Upper lobe of right lung (tissue), 1 donor: ENCODE results near the gene ROM1. TPM values are rescaled to one million over a fixed set of nuclear protein-coding genes. Genes with fewer than 3 reads are reported as not detected.

Experiments used
- ATAC-seq: fragments of 200-7000 bp; cut with Tn5 transposase; one replicate; pipeline ENCODE4 v1.9.1; 2020; ENCODE audit warnings: mild to moderate bottlenecking, moderate library complexity
- DNase-seq: peaks from one replicate; pipeline ENCODE4 v3.0.0-alpha.2; 2020
- H3K27ac ChIP-seq: fragments of 200-600 bp; one replicate; pipeline ENCODE4 v1.8.0; 2022
- H3K27me3 ChIP-seq: fragments of 200-600 bp; one replicate; pipeline ENCODE4 v1.8.0; 2022; ENCODE audit warnings: mild to moderate bottlenecking
- H3K36me3 ChIP-seq: fragments of 200-600 bp; one replicate; pipeline ENCODE4 v1.8.0; 2022
- H3K4me1 ChIP-seq: fragments of 200-600 bp; one replicate; pipeline ENCODE4 v1.8.0; 2022
- H3K4me3 ChIP-seq: fragments of 200-600 bp; one replicate; pipeline ENCODE4 v1.8.0; 2022; ENCODE audit warnings: mild to moderate bottlenecking
- H3K9me3 ChIP-seq: fragments of 200-600 bp; one replicate; pipeline ENCODE4 v1.8.0; 2022
- intact Hi-C: fragments of 100-400 bp; cut with DNase I; formaldehyde crosslinking; loops from one replicate; pipeline ENCODE4 v1.11.0; 2022
- microRNA-seq: library from miRNA; unstranded; fragments of <30 nt; microRNA quantifications from one replicate; pipeline ENCODE4 v1.2.0, GENCODE V29; 2020; ENCODE audit warnings: borderline microRNAs expressed
- total RNA-seq: library from RNA; stranded (reverse); fragmentation: NEBNext Ultra II Directional; extraction: Animal tissue kit (Norgen Biotek cat#: 25700); gene quantifications from one replicate; pipeline ENCODE4 v1.2.1, GENCODE V29; 2021
- TF ChIP-seq, protein P1 (sequence below): fragments of 200-600 bp; IDR thresholded peaks from one replicate; pipeline ENCODE4 v1.8.0; 2022; ENCODE audit warnings: antibody characterized with exemption
- donor health status: DM: no; HTN: yes; CAD: no; lungs with severe emphysema.

Gene ROM1
- total RNA-seq, 1 donor from 2014 or later, result 5.2 TPM

DNA sequence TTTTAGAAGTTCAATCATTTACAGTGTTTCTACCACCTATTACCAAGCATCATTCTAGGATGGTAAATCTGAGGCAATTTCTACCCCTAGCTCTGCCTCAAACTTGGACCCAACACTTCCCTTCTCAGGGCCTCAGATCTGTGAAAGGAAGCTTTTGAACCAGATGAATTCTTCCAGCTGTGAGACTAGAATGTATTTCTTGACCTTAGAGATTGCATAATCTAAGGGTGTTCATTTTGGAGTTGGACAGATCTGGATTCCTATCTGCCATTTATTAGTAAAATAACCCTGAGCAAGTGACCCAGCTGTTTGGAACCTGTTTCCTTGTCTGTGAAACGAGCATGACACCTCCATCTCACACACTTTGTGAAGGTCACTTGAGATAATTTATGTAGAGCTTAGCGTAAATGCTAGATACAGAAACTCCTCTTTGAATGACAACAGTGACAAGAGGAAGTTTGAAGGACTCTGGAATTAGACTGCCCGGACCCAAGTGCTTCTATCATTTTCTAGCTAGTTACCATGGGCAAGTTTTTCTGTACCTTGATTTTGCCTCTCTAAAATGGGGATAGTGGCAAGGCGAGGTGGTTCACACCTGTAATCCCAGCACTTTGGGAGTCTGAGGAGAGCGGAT is 43.9 kb downstream of the ROM1 start:
- Histone ChIP-seq H3K9me3 (no peaks in the 10 kb centered on the region), H3K36me3 (no peaks in the 10 kb centered on the region), H3K4me3 (no peak overlapping the region), H3K27ac (no peak overlapping the region), H3K4me1 (peaks cover 6% of the 10 kb centered on the region), H3K27me3 (no peaks in the 10 kb centered on the region)
- ATAC-seq, result no peak
- TF ChIP-seq, protein P1, sequence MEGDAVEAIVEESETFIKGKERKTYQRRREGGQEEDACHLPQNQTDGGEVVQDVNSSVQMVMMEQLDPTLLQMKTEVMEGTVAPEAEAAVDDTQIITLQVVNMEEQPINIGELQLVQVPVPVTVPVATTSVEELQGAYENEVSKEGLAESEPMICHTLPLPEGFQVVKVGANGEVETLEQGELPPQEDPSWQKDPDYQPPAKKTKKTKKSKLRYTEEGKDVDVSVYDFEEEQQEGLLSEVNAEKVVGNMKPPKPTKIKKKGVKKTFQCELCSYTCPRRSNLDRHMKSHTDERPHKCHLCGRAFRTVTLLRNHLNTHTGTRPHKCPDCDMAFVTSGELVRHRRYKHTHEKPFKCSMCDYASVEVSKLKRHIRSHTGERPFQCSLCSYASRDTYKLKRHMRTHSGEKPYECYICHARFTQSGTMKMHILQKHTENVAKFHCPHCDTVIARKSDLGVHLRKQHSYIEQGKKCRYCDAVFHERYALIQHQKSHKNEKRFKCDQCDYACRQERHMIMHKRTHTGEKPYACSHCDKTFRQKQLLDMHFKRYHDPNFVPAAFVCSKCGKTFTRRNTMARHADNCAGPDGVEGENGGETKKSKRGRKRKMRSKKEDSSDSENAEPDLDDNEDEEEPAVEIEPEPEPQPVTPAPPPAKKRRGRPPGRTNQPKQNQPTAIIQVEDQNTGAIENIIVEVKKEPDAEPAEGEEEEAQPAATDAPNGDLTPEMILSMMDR, result no peak
- intact Hi-C loops, result no loop called here
- no peak for DNase-seq

DNA sequence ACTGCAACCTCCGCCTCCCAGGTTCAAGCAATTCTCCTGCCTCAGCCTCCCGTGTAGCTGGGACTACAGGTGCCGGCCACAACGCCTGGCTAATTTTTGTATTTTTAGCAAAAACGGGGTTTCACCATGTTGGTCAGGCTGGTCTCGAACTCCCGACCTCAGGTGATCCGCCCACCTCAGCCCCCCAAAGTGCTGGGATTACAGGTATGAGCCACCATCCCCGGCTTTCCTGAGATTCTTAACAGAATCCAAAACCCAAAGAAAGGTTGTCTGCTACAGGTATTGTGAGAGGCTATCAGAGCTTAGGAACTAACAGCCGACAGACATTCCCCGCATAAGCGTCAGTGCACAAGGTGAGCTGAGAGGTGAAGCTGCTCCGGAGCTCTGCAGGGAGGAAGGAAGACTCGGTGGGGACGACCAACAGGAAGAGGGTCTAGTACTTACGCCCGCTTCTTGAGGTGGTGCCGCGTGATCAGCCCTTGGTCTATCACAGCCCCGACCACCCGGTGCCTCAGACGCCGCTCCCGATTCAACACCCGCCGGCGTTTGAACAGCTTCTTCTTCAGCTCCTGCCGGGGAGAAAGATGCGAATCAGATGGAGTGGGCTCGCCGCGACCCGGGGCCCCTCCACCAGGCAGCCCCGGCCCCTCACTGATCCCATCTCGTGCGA is 51.5 kb downstream of the ROM1 start:
- no peak for DNase-seq
- intact Hi-C loops, result no loop called here

More for the DNA sequence above, 51.5 kb downstream of the ROM1 start:
- Histone ChIP-seq H3K36me3 (peaks cover 26% of the 10 kb centered on the region), H3K9me3 (no peaks in the 10 kb centered on the region), H3K27me3 (no peaks in the 10 kb centered on the region), H3K4me3 (peak overlapping the region; percentile 92), H3K27ac (peak overlapping the region; percentile 91), H3K4me1 (peaks cover 21% of the 10 kb centered on the region)
- ATAC-seq, result peak; percentile 60
- TF ChIP-seq, protein P1, result no peak

Small RNAs within 50 kb of the gene (microRNA-seq; reads per million reads assigned to microRNA genes)
- gene MIR6747, result not detected

Other genes starting within 250 kb of the ROM1 start
- 5.4 TPM for gene SCGB1A1, start 194.2 kb upstream of the ROM1 start, total RNA-seq
- gene AHNAK, start 66.5 kb upstream of the ROM1 start, total RNA-seq, result 819 TPM
- gene EEF1G, start 39.4 kb upstream of the ROM1 start, total RNA-seq, result 847 TPM
- gene TUT1, start 21.7 kb upstream of the ROM1 start, total RNA-seq, result 17.6 TPM
- 75.0 TPM for gene MTA2, start 11.4 kb upstream of the ROM1 start, total RNA-seq
- 91.1 TPM for gene EML3, start 482 bp upstream of the ROM1 start, total RNA-seq
- gene B3GAT3, start 8.7 kb downstream of the ROM1 start, total RNA-seq, result 40.1 TPM
- gene GANAB, start 33.4 kb downstream of the ROM1 start, total RNA-seq, result 229 TPM
- 18.8 TPM for gene INTS5, start 40.0 kb downstream of the ROM1 start, total RNA-seq
- 41.7 TPM for gene C11orf98, start 52.0 kb downstream of the ROM1 start, total RNA-seq
- gene CSKMT, start 52.1 kb downstream of the ROM1 start, total RNA-seq, result 14.6 TPM
- 5.7 TPM for gene UQCC3, start 58.4 kb downstream of the ROM1 start, total RNA-seq
- gene LBHD1, start 59.0 kb downstream of the ROM1 start, total RNA-seq, result 6.1 TPM
- 95.2 TPM for gene UBXN1, start 65.8 kb downstream of the ROM1 start, total RNA-seq
- 2.0 TPM for gene LRRN4CL, start 76.3 kb downstream of the ROM1 start, total RNA-seq
- gene BSCL2, start 94.2 kb downstream of the ROM1 start, total RNA-seq, result 65.6 TPM
- gene GNG3, start 94.4 kb downstream of the ROM1 start, total RNA-seq, result not detected
- 43.1 TPM for gene HNRNPUL2, start 114.2 kb downstream of the ROM1 start, total RNA-seq
- gene TTC9C, start 115.2 kb downstream of the ROM1 start, total RNA-seq, result 31.3 TPM
- gene ZBTB3, start 140.9 kb downstream of the ROM1 start, total RNA-seq, result 12.5 TPM
- gene POLR2G, start 148.3 kb downstream of the ROM1 start, total RNA-seq, result 54.7 TPM
- gene TAF6L, start 158.1 kb downstream of the ROM1 start, total RNA-seq, result 23.9 TPM
- 52.4 TPM for gene TMEM179B, start 174.1 kb downstream of the ROM1 start, total RNA-seq
- 14.8 TPM for gene TMEM223, start 178.7 kb downstream of the ROM1 start, total RNA-seq
- 96.2 TPM for gene NXF1, start 192.2 kb downstream of the ROM1 start, total RNA-seq
- 40.9 TPM for gene STX5, start 218.8 kb downstream of the ROM1 start, total RNA-seq
- not detected for gene TEX54, start 219.6 kb downstream of the ROM1 start, total RNA-seq
- gene WDR74, start 226.3 kb downstream of the ROM1 start, total RNA-seq, result 43.9 TPM